ENCODE measurements around the gene GPR146.

Gene GPR146

DNA sequence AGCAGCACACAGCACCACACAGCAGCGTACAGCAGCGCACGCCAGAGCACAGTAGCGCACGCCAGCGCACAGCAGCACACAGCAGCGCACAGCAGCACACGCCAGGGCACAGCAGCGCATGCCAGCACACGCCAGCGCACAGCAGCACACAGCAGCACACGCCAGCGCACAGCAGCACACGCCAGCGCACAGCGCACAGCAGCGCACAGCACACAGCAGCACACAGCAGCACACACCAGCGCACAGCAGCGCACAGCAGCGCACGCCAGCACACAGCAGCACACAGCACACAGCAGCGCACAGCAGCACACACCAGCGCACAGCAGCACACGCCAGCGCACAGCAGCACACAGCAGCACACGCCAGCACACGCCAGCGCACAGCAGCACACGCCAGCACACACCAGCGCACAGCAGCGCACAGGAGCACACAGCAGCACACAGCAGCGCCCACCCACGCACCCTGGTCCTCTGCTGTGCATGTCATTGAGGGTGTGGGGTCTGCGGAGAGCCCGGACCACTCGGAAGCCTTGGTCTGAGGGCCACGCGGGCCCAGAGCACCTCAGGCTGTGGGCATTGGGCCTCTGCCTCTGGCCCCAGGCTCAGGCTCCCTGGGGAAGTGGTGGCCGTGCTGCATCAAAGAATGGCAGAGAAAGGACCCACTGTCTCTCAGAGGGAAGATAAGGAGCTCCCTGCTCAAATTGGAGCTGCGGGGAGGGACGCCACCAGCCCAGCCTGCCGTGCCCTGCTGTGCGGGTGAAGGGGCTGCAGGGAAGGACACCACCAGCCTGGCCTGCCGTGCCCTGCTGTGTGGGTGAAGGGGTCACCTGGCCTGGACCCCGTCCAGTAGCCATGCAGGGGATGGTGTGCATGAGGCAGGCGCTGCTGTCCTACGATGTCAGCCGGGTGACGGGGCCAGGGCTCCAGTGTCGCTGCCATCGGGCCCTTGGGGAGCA, 27.5 kb upstream of the GPR146 start:
- TF ChIP-seq GATA1 (IDR thresholded peaks at IDR 0.05; ENCODE audit: low read depth, low read length) (no peak), POLR2A (IDR thresholded peaks at IDR 0.05; ENCODE audit: low read length) (no peak)
- DNase-seq, result no peak

DNA sequence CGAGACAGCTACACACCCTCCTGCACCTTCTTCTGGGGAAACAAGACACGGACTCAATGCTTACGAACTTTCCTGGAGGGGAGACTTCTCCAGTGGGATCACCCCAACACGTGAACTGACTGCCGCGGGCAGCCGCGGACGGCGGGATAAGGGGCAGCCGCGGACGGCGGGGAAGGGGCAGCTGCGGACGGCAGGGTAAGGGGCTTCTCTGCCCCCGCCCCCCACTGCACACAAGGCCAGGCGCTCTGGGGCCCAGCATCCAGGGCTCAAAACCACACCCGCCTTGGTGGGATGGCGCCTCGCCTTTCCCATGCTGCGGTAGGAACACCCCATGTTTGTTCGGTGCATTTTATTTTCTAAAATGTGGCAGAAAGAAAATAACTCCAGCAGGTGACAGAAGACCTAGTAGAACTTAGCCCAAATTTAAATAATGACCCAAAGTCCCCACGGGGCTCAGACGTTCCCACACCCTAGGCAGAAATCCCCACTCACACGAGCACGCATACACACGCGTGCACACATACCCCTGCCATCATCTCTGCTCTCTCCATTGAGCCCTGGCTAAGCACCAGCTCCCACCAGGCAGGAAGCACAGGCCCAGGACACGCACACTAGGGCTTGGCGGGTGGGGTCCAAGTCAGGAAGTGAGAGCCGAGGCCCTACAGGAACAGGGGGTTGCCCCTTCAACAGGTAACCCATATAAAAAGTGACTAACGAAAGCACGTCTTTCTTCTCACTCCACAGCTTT, 26.6 kb upstream of the GPR146 start:
- DNase-seq, result no peak
- no peak for TF ChIP-seq POLR2A (IDR thresholded peaks at IDR 0.05; ENCODE audit: low read length)
- TF ChIP-seq GATA1 (IDR thresholded peaks at IDR 0.05; ENCODE audit: low read depth, low read length), result no peak

GRCh38 chr7:1018334-1018695, 26.0 kb upstream of the GPR146 start:
- TF ChIP-seq GATA1 (IDR thresholded peaks at IDR 0.05; ENCODE audit: low read depth, low read length), result no peak
- TF ChIP-seq POLR2A (IDR thresholded peaks at IDR 0.05; ENCODE audit: low read length), result no peak
- no peak for DNase-seq

DNA sequence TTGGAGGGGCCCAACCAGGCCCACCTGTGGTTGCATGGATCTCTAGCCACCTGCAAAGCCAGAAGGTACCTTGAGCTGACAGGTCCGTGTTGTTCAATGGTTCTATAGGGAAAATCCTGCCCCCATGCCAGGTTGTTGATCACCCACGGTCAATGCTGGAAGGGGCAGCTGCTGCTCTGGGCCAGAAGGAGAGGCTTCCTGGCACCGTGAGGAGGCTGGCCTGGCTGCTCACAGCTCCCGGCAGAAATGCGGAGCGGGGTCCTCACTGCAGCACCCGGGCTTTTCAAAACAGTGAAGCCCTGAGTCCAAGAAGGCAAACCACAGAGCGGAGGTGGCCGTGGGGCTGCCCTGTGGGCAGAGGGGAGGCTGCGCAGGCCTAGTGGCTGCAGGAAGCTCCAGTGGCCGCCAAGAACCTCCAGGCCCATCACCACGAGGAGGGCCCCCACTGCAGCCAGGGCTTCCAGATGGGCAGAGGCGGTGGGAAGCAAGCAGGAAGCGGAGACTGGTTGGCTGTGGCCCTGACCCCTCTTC, 25.0 kb upstream of the GPR146 start:
- TF ChIP-seq GATA1 (IDR thresholded peaks at IDR 0.05; ENCODE audit: low read depth, low read length) (no peak), POLR2A (IDR thresholded peaks at IDR 0.05; ENCODE audit: low read length) (no peak)
- no peak for DNase-seq

DNA sequence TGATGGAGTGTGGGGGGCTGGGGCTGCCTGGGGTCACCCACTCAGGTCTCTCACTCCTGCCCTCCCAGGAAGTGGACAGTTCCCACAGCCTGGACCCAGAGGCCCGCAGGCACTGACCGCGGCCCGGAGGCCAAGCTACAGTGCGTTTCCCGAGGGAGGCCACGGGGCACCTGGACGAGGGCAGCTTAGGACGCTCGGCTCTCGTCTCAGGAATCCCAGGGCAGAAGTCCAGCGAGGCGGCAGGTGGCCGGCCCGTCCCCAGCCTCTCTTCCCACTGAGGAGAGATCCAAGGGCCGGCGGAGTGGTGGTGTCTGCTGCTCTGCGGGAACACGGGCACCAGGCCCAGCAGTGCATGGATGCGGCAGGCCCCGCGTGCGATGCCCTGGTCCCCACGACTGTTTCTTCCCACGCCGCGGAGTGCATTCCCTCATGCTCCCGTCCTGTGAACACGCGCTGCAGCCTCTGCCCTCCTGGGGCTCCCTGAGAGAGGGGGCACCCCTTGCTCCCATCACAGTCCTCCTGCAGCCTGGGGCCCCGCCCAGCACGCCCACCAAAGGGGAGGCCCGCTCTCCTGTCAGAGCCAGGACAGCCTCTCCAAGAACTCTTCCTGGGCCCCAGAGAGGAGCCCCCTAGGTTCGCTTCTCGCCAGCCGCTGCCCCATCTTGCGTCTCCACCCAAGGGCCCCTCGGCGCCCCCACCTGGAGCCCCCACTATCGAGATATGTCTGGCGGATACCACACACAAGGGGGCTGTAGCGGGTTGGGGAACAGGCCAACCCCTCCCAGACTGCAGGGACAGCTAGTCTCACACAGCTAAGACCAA, 24.3 kb upstream of the GPR146 start:
- DNase-seq, result no peak
- no peak for TF ChIP-seq POLR2A (IDR thresholded peaks at IDR 0.05; ENCODE audit: low read length)
- TF ChIP-seq GATA1 (IDR thresholded peaks at IDR 0.05; ENCODE audit: low read depth, low read length), result no peak

DNA sequence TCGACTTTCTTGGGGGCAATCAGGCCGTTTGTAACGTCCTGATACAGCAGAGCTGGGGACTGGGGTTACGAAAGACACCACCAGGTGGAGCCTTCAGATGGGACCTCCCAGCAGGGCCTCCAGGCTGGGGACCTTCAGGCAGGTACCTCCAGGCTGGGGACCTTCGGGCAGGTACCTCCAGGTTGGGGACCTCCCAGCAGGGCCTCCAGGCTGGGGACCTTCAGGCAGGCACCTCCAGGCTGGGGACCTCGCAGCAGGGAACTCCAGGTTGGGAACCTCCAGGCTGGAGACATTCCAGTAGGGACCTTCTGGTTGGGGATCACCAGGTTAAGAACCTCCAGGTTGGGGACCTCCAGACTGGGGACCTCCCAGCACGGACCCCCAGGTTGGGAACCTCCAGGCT, 23.5 kb upstream of the GPR146 start:
- DNase-seq, result peak; percentile 22 to 40
- TF ChIP-seq GATA1 (IDR thresholded peaks at IDR 0.05; ENCODE audit: low read depth, low read length) (no peak), POLR2A (IDR thresholded peaks at IDR 0.05; ENCODE audit: low read length) (no peak)

- TF ChIP-seq GATA1 (IDR thresholded peaks at IDR 0.05; ENCODE audit: low read depth, low read length) (no peak), POLR2A (IDR thresholded peaks at IDR 0.05; ENCODE audit: low read length) (no peak)
- DNase-seq, result no peak
Observed at GRCh38 chr7:1021366-1021765, 23.0 kb upstream of the GPR146 start.

- no peak for DNase-seq
- TF ChIP-seq GATA1 (IDR thresholded peaks at IDR 0.05; ENCODE audit: low read depth, low read length), result no peak
- TF ChIP-seq POLR2A (IDR thresholded peaks at IDR 0.05; ENCODE audit: low read length), result no peak
Observed at GRCh38 chr7:1021931-1022330, 22.4 kb upstream of the GPR146 start.

GRCh38 chr7:1022356-1022755, 22.0 kb upstream of the GPR146 start:
- no peak for TF ChIP-seq POLR2A (IDR thresholded peaks at IDR 0.05; ENCODE audit: low read length)
- TF ChIP-seq GATA1 (IDR thresholded peaks at IDR 0.05; ENCODE audit: low read depth, low read length), result no peak
- DNase-seq, result no peak

DNA sequence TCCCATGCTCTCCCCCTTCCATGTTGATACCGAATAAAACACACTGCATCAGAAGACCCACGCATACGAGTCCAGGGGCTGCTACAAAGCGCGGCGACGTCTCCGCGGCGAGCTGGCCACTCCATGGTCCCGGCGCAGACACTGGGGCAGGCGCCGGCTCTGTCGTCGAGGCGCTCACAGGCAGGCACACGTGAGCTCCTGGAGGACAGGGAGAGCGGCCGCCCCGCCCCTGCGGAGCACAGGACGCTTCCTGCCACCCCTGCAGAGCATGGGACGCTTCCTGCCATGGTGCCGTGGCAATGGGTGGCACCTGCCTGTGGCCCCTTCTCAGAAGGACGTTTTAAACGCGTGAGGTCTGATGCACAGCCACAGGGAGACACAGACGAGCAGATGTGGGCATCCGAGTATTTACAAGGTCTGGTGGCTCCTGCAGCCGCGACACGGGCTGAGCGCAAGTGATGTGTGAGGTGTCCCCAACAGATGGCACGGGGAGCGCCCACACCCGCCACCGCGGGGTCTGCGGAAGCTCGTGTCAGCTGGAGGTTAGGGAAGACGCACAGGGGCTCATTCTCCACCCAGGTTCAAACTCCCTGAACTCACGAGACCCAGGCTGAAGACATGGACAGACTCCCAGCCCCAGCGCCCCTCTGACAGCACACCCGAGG, 21.4 kb upstream of the GPR146 start:
- no peak for TF ChIP-seq POLR2A (IDR thresholded peaks at IDR 0.05; ENCODE audit: low read length)
- no peak for TF ChIP-seq GATA1 (IDR thresholded peaks at IDR 0.05; ENCODE audit: low read depth, low read length)
- no peak for DNase-seq

- DNase-seq, result no peak
- TF ChIP-seq GATA1 (IDR thresholded peaks at IDR 0.05; ENCODE audit: low read depth, low read length) (no peak), POLR2A (IDR thresholded peaks at IDR 0.05; ENCODE audit: low read length) (no peak)
Observed at GRCh38 chr7:1024331-1024841, 20.0 kb upstream of the GPR146 start.

DNA sequence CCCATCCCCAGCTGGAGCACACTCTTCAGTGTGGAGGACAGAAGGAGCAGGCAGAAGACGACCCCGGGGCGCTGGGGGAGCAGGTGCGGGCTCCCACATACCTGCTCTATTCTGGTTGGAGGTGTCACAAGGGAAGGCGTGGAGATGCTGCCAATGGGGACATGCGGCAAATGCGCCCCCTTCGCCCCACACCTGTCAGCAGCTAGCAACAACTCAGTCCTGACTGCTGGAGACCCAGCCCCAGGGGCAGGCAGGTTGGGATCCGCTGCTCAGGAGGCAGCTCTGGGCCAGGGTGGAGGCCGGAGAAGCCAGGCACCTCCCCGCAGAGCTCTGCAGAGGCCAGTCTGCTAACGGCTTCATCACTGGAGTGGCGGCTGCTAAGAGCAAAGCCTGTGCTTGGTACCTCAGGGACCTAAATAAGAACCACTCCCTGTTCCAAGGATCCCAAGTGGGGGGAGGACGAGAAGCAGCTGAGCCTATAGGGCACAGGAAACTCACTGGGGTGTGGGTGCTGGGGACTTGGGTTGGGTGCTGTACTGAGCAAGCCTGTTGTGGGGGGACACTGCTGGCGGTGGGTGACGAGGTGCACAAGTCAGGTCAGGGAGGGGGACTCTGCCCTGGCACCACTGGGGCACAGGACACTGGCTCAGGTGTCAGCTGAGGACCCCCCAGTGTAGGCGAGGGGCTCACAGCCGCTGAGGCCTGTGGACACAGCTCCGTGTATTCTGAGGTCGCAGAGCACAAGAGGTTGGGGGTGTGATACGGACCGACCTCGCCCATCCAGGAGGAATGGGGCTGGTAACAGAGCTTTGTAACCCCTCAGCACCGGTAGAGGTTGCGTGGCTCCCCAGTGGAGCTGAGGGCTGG, 19.2 kb upstream of the GPR146 start:
- TF ChIP-seq POLR2A (IDR thresholded peaks at IDR 0.05; ENCODE audit: low read length) (no peak), GATA1 (IDR thresholded peaks at IDR 0.05; ENCODE audit: low read depth, low read length) (no peak)
- DNase-seq, result no peak

Data from erythroblast (primary cell).